RWPE2 (cell line): ENCODE measurements around the gene AFF1.
"Not testable (repeated sequence)": the region's sequence is repeated elsewhere in the genome, so short reads cannot be mapped to it uniquely, and the experiment has no call there.

Experiments
- ATAC-seq: fragments of 200-7000 bp; cut with Tn5 transposase; 3 replicates; pipeline ENCODE4 v1.9.1; 2021; ENCODE audit warnings: low read depth
- DNase-seq: peaks from one replicate; pipeline ENCODE4 v3.0.0-alpha.2; 2020; ENCODE audit warnings: low spot score
- H3K27ac ChIP-seq: fragments of 450-650 bp; 2 replicates; pipeline ENCODE4 v1.5.1; 2017; ENCODE audit warnings: mild to moderate bottlenecking; ENCODE audit not compliant: poor library complexity, severe bottlenecking
- H3K27me3 ChIP-seq: fragments of 250-450 bp; sonication (Bioruptor Pico); 2 replicates; pipeline ENCODE4 v1.5.1; 2021; ENCODE audit warnings: mild to moderate bottlenecking, moderate library complexity; ENCODE audit not compliant: insufficient read depth, poor library complexity, severe bottlenecking
- H3K36me3 ChIP-seq: fragments of 250-450 bp; sonication (Bioruptor Pico); 2 replicates; pipeline ENCODE4 v1.5.1; 2020; ENCODE audit warnings: low read depth, mild to moderate bottlenecking, moderate library complexity
- H3K4me1 ChIP-seq: fragments of 250-450 bp; sonication (Bioruptor Pico); 2 replicates; pipeline ENCODE4 v1.5.1; 2021; ENCODE audit warnings: mild to moderate bottlenecking, moderate library complexity; ENCODE audit not compliant: insufficient read depth, poor library complexity, severe bottlenecking
- H3K4me3 ChIP-seq: fragments of 250-450 bp; sonication (Bioruptor Pico); 2 replicates; pipeline ENCODE4 v1.5.1; 2021; ENCODE audit warnings: mild to moderate bottlenecking, moderate library complexity; ENCODE audit not compliant: severe bottlenecking
- H3K9me3 ChIP-seq: fragments of 250-450 bp; sonication (Bioruptor Pico); 2 replicates; pipeline ENCODE4 v1.5.1; 2021; ENCODE audit warnings: mild to moderate bottlenecking, moderate library complexity; ENCODE audit not compliant: severe bottlenecking
- TF ChIP-seq, protein P1 (sequence below): fragments of 450-650 bp; IDR thresholded peaks from one replicate; pipeline ENCODE4 v1.5.1; 2017; ENCODE audit warnings: mild to moderate bottlenecking, moderate library complexity; ENCODE audit not compliant: poor library complexity, severe bottlenecking

AFF1 gene

DNA sequence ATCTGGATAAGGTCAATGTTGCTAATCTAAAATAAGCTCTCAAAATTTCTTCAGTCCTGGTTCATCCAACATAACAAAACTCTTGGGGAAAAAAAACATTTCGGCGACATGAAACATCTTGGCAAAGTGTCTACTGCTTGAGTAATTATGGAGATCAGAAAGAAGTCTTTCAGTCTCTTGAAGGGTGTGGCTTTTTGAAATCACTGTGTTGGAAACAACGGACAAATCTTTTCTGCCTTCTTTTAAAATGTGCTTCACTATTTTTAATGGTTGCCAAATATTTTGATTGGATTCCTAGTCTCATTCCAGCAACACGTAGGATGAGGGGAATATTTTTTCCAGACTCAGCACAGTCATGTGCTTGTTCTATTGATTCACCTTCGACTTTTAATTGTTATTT lies 147.0 kb downstream of the AFF1 start:
- Histone ChIP-seq H3K4me1 (peaks cover 13% of the 10 kb centered on the region), H3K9me3 (no peaks in the 10 kb centered on the region), H3K36me3 (peaks cover 6% of the 10 kb centered on the region; the same call in 1 of the 2 replicates), H3K27me3 (no peaks in the 10 kb centered on the region), H3K27ac (no peak overlapping the region), H3K4me3 (no peak overlapping the region)
- no peak for ATAC-seq
- DNase-seq: no peak
- TF ChIP-seq, protein P1, sequence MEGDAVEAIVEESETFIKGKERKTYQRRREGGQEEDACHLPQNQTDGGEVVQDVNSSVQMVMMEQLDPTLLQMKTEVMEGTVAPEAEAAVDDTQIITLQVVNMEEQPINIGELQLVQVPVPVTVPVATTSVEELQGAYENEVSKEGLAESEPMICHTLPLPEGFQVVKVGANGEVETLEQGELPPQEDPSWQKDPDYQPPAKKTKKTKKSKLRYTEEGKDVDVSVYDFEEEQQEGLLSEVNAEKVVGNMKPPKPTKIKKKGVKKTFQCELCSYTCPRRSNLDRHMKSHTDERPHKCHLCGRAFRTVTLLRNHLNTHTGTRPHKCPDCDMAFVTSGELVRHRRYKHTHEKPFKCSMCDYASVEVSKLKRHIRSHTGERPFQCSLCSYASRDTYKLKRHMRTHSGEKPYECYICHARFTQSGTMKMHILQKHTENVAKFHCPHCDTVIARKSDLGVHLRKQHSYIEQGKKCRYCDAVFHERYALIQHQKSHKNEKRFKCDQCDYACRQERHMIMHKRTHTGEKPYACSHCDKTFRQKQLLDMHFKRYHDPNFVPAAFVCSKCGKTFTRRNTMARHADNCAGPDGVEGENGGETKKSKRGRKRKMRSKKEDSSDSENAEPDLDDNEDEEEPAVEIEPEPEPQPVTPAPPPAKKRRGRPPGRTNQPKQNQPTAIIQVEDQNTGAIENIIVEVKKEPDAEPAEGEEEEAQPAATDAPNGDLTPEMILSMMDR: no peak

DNA sequence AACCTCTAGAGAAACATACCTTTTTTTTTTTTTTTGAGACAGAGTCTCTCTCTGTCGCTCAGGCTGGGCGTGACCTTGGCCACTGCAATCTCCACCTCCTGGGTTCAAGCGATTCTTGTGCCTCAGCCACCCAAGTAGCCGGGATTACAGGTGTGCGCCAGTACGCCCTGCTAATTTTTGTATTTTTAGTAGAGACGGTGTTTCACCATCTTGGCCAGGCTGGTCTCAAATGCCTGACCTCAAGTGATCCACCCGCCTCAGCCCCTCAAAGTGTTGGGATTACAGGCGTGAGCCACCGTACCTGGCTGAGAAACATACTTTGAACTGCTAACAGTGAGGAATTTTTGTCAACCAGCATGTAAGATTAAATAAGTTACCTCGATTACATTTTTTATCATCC lies 150.9 kb downstream of the AFF1 start:
- H3K9me3 ChIP-seq, H3K27ac ChIP-seq, H3K4me1 ChIP-seq, DNase-seq, H3K27me3 ChIP-seq, ATAC-seq, H3K4me3 ChIP-seq: not testable (repeated sequence)
- peaks cover 15% of the 10 kb centered on the region for H3K36me3 ChIP-seq

DNA sequence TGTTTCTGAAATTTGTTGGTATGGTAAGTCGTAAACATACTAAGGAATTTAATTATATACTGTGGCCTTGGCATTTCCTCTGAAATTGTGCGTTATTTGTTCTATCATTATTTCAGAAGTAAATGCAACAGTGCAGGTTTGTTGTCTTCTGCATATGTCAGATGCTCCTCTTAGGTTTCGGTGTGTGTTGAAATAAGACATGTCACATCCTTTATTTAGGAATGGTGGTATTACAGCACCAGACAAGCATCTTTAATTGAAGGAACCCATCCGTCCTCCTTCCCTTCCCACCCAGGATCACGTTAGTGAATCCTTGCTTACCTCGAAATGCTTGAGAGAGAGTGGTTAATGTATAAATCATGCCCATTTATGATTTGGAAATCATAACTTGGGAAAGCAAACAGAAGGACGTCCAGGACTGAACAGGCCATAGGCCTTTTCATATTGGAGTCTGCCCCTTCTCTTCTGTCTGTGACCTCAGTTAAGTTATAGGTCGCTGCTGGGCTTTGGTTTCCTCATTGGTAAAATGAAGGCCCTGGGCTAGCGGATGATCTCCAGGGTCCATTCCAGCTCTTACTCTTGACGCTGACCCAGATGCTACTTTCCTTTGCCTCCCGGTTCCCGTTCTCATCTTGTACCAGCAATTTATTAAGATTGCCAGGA lies 151.5 kb downstream of the AFF1 start:
- TF ChIP-seq, protein P1: no peak
- H3K4me3 ChIP-seq: no peak overlapping the region
- ATAC-seq: no peak
- H3K4me1 ChIP-seq: no peaks in the 10 kb centered on the region
- no peak for DNase-seq
- no peak overlapping the region for H3K27ac ChIP-seq
- H3K27me3 ChIP-seq: no peaks in the 10 kb centered on the region
- peaks cover 15% of the 10 kb centered on the region for H3K36me3 ChIP-seq
- H3K9me3 ChIP-seq: no peaks in the 10 kb centered on the region

DNA sequence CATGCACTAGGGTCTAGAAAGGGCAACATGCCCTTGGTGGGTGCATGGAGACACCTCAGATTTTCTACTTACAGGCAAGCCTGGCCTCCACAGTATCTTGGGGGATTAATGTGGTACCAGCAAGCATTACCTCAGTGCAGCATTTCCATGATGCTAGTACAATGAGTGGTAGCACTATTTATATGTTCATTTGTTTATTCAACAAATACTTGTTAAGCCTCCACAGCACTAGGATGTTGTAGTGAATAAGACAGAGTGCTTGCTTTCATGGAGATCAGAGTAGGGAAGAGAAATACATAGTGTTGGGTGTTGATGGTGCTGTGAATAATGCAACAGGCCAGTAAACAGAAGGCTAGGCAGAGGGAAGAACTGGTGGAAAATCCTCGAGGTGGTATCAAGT lies 152.2 kb downstream of the AFF1 start:
- Histone ChIP-seq H3K27ac (no peak overlapping the region), H3K4me1 (peaks cover 4% of the 10 kb centered on the region), H3K4me3 (no peak overlapping the region), H3K27me3 (no peaks in the 10 kb centered on the region), H3K36me3 (peaks cover 22% of the 10 kb centered on the region), H3K9me3 (no peaks in the 10 kb centered on the region)
- TF ChIP-seq, protein P1: no peak
- no peak for DNase-seq
- ATAC-seq: no peak

DNA sequence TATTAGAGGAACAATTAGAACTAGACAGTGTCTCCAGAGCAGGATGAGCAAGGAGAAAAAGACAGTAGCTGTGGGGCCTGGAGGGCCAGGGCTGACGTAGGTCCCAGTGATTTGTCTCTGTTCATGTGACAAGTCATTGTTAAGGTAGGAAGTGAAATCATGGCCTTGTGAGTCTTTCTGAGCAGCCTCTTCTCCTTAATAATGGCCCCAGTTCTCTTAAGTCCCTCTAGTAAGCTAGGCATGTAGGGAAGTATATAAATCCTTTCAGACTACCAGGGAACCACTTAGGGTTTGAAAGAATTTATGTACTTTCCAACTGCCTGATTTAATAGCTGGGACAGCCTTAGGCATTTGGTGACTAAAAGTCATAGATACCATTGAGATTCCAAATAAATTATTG lies 152.6 kb downstream of the AFF1 start:
- H3K27me3 ChIP-seq: no peaks in the 10 kb centered on the region
- ATAC-seq (no peak), DNase-seq (no peak)
- TF ChIP-seq, protein P1: no peak
- H3K9me3 ChIP-seq: no peaks in the 10 kb centered on the region
- H3K36me3 ChIP-seq: peaks cover 26% of the 10 kb centered on the region
- H3K4me3 ChIP-seq: no peak overlapping the region
- peaks cover 8% of the 10 kb centered on the region for H3K4me1 ChIP-seq
- H3K27ac ChIP-seq: no peak overlapping the region
